ENCODE measurements around the gene RNF220. TPM values are rescaled to one million over a fixed set of nuclear protein-coding genes. Genes with fewer than 3 reads are reported as not detected.
A peak's percentile ranks its signal among the peaks of the same experiment; 100 is the strongest.

RNF220 gene
- total and polyA plus RNA-seq, 12 donors, result 41.8 to 82.5 (median 58.0) TPM

- Histone ChIP-seq H3K27me3 (peaks cover 0 to 22% (median 0%) of the 10 kb centered on the region in 7 donors), H3K27ac (no peak overlapping the region), H3K9me3 (peaks cover 0 to 4% (median 0%) of the 10 kb centered on the region in 11 donors), H3K4me1 (peaks cover 0 to 16% (median 0%) of the 10 kb centered on the region in 9 donors), H3K4me3 (peak overlapping the region in 6 of 10 donors; percentile 12 to 37 (median 28)), H3K36me3 (no peaks in the 10 kb centered on the region)
- intact Hi-C loops (cut with DNase I), result no loop called here
- TF ChIP-seq CTCF (IDR thresholded peaks at IDR 0.05), result no peak
- no peak for ATAC-seq
- no peak for DNase-seq
- WGBS, 2 donors, result 58 to 65% methylated on average over 23 of the region's 23 CpGs
These were observed 118.8 kb downstream of the RNF220 start for GRCh38 chr1:44523593-44524591.

DNA sequence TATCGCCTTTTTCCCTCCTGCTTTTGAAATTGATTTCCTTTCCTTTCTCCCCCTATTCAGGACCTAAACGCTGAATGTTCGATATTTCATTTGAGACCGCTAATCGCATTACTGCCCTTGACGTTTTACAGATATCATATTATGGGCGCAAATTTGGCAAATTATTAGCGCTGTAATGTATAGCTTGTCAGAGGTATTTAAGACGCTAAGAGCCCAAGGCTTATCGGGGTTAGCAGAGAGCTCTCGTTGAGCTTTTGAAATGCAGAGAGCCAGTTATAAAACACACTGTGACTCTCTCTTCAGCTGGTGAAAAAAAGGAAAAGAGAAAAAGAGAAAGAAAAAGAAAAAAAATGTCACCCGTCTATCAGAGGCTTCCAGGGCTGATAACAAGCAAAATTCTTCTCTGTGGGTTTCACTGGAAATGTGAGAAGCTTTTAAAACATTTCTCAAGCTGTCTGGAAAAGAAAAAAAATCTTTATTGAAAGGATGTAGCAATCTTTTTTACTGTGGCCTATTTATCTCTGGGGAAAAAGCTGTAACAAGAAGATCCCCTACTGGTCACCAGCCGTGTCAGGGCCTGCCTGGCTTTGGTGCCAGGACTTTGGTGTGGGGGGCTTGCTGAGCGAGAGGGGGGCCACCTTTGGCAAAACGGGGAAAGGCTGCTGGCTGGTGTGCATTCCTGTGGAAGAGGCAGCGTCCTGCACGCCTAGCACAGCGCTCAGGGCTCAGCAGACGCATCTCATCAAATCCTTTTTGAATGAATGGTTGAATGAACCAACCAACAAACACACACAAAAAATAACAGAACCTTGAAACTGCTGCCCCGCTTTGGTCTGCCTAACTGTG is 119.8 kb downstream of the RNF220 start:
- WGBS, 2 donors, result 33 to 35% methylated on average over 20 of the region's 20 CpGs
- intact Hi-C loops (cut with DNase I), result no loop called here
- peaks cover 0 to 16% (median 0%) of the 10 kb centered on the region in 9 donors for H3K4me1 ChIP-seq
- DNase-seq (no peak), ATAC-seq (no peak)
- H3K36me3 ChIP-seq, result no peaks in the 10 kb centered on the region
- no peak for TF ChIP-seq CTCF (IDR thresholded peaks at IDR 0.05)
- H3K4me3 ChIP-seq, result peak overlapping the region in 6 of 10 donors; percentile 12 to 37 (median 28)
- peaks cover 0 to 22% (median 0%) of the 10 kb centered on the region in 7 donors for H3K27me3 ChIP-seq
- H3K9me3 ChIP-seq, result peaks cover 0 to 4% (median 0%) of the 10 kb centered on the region in 11 donors
- no peak overlapping the region for H3K27ac ChIP-seq

- DNase-seq, result no peak
- no peak for ATAC-seq
- H3K27me3 ChIP-seq, result peaks cover 0 to 22% (median 0%) of the 10 kb centered on the region in 7 donors
- WGBS, 2 donors, result 89 to 91% methylated on average over 4 of the region's 4 CpGs
- intact Hi-C loops (cut with DNase I), result no loop called here
- no peaks in the 10 kb centered on the region for H3K36me3 ChIP-seq
- H3K4me3 ChIP-seq, result no peak overlapping the region
- H3K9me3 ChIP-seq, result peaks cover 0 to 4% (median 0%) of the 10 kb centered on the region in 11 donors
- H3K27ac ChIP-seq, result no peak overlapping the region
- no peak for TF ChIP-seq CTCF (IDR thresholded peaks at IDR 0.05)
- peaks cover 0 to 16% (median 0%) of the 10 kb centered on the region in 9 donors for H3K4me1 ChIP-seq
These were observed 121.4 kb downstream of the RNF220 start for GRCh38 chr1:44526295-44527073.

Data from heart right ventricle (tissue), 16 donors.